ENCODE results near the gene CENPP.

CENPP gene

DNA sequence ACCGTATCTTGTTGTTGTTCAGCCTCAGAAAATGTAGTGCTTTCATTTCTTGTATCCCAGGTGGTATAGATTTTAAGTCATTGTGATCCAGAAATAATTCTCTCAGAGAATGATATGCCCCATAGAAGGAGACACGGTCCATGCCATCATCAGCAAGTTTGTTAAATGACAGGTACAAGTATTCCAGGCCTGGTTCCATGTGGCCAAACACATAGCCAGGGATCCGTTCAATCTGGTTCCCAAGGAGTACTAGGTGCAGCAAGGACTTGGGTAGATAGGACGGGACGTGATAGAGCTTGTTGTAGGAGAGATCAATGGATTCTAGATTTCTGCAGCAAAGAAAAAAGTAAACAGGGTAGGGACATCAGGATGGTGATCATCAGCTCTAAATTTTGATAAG lies 175.0 kb downstream of the CENPP start:
- H3K27ac ChIP-seq: no peak overlapping the region
- H3K27me3 ChIP-seq: no peaks in the 10 kb centered on the region
- no peaks in the 10 kb centered on the region for H3K4me1 ChIP-seq (ENCODE audit: control insufficient read depth in 1 of 2, insufficient read depth in 1 of 2, low read depth in 1 of 2, low read length in 1 of 2)
- H3K36me3 ChIP-seq: no peaks in the 10 kb centered on the region
- TF ChIP-seq, protein P1, sequence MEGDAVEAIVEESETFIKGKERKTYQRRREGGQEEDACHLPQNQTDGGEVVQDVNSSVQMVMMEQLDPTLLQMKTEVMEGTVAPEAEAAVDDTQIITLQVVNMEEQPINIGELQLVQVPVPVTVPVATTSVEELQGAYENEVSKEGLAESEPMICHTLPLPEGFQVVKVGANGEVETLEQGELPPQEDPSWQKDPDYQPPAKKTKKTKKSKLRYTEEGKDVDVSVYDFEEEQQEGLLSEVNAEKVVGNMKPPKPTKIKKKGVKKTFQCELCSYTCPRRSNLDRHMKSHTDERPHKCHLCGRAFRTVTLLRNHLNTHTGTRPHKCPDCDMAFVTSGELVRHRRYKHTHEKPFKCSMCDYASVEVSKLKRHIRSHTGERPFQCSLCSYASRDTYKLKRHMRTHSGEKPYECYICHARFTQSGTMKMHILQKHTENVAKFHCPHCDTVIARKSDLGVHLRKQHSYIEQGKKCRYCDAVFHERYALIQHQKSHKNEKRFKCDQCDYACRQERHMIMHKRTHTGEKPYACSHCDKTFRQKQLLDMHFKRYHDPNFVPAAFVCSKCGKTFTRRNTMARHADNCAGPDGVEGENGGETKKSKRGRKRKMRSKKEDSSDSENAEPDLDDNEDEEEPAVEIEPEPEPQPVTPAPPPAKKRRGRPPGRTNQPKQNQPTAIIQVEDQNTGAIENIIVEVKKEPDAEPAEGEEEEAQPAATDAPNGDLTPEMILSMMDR (IDR thresholded peaks at IDR 0.05): no peak
- no peak overlapping the region for H3K4me3 ChIP-seq (ENCODE audit: low read depth in 1 of 2, low read length in 1 of 2)
- H3K9me3 ChIP-seq: no peaks in the 10 kb centered on the region

DNA sequence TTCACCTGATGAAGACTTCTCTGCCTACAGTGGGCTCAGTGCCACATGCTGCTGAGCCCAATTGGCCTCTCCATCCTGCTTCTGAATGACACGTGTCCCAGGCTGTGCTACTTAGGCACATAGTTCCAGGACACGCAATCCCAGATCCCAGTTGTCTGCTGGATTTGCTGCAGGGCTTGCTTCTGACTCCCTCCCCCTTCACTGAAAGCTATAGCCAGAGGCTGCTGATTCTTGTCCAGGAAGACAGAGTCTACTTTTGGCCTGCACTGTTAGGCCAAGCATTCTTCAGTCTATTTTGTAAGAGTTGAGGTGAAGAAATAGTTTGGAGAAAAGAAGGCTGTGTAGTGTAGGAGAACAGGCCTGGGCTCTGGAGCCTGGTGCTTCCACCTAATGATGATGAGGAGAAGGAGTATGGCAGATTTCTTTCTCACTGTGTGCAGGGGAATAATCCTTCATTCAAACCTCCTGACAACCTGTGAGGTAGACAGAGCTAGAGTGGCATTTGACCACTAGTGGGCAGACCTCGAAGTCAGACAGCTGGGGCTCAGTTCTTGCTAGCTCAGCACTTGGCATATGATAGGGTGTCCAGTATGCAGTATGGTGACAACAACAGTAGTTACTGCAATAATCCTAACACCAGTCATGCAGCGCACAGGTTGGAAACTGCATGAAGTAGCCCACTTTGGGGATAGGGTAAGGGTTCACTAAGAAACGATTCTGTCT lies 176.1 kb downstream of the CENPP start:
- Histone ChIP-seq H3K4me1 (ENCODE audit: control insufficient read depth in 1 of 2, insufficient read depth in 1 of 2, low read depth in 1 of 2, low read length in 1 of 2) (peaks cover under 1% of the 10 kb centered on the region in 2 experiments), H3K36me3 (no peaks in the 10 kb centered on the region), H3K4me3 (ENCODE audit: low read depth in 1 of 2, low read length in 1 of 2) (no peak overlapping the region), H3K27me3 (no peaks in the 10 kb centered on the region), H3K27ac (no peak overlapping the region), H3K9me3 (no peaks in the 10 kb centered on the region)
- TF ChIP-seq, protein P1 (IDR thresholded peaks at IDR 0.05): no peak

DNA sequence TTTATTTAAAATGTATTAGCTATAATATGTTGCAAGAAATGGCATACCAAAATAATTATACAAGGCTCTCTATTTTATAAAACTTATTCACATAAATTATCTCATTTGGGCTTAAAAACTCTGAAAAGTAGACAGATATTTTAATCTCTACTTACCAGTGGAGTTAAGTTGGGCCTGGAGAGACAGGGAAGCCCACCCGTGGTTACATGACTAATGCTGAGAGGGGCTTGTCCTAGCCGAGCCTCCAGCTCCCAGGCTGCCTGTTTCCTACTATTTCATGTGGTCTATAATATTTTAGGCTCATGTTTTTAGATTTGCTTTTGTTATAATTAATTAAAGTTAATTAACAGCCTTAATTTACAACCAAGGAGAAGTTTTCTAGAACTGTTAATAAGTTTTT lies 177.4 kb downstream of the CENPP start:
- TF ChIP-seq, protein P1 (IDR thresholded peaks at IDR 0.05): no peak

DNA sequence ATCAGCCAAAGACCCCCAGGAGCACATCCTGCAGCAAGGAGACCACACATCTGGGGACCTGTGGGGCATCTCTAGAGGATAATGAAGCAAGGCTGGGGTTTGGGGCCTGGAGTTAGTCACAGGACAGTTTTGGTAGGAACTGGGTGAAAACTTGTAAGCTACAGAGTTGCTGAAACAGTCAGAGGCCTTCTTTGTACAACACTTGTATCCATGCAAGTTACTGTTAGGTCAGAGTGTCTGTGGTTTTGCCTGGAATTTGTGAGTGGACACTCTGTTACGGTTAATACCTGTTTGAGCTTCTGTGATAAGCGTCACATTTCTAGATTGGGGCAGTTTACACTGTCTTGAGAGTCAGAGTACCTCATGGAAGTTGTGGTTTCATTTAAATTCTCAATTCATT lies 179.1 kb downstream of the CENPP start:
- Histone ChIP-seq H3K36me3 (no peaks in the 10 kb centered on the region), H3K9me3 (no peaks in the 10 kb centered on the region), H3K4me1 (ENCODE audit: control insufficient read depth in 1 of 2, insufficient read depth in 1 of 2, low read depth in 1 of 2, low read length in 1 of 2) (peaks cover 8 to 9% of the 10 kb centered on the region in 2 experiments), H3K4me3 (ENCODE audit: low read depth in 1 of 2, low read length in 1 of 2) (no peak overlapping the region), H3K27ac (no peak overlapping the region), H3K27me3 (no peaks in the 10 kb centered on the region)
- TF ChIP-seq, protein P1 (IDR thresholded peaks at IDR 0.05): no peak

More for the DNA sequence above, 177.4 kb downstream of the CENPP start:
- no peaks in the 10 kb centered on the region for H3K9me3 ChIP-seq
- H3K4me3 ChIP-seq (ENCODE audit: low read depth in 1 of 2, low read length in 1 of 2): no peak overlapping the region
- H3K4me1 ChIP-seq (ENCODE audit: control insufficient read depth in 1 of 2, insufficient read depth in 1 of 2, low read depth in 1 of 2, low read length in 1 of 2): peaks cover 8 to 9% of the 10 kb centered on the region in 2 experiments
- no peaks in the 10 kb centered on the region for H3K36me3 ChIP-seq
- H3K27ac ChIP-seq: no peak overlapping the region
- H3K27me3 ChIP-seq: no peaks in the 10 kb centered on the region

DNA sequence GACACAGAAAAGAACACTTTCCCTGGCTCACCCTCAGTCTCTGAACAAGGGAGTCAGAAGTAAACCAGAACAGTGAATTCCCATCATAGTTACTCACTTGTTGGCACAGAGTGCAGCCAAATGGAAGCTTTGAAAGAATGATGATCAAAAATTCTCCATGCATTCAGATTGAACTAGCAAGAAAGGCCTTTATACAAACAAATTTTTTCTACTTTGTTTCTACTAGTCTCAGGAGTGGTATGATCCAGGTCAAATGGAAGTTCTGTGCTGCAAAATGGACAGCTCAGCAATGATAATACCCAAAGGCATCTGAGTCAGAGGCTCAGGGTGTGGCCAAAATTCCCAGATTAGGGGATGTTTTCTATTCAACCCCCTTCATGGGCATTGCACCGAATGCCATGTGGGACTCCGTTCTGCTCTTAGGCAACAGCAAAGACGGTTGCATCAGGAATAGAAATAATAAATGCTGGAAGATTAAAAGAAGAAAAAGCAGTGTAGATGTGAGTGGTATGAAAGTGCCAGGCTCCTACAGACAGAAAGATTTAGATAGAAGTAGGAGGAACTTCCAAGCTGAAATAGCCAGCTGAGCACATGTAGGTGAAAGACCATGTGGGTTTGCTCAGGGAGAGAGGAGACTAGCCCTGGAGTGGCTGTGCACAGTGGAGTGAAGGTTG lies 180.6 kb downstream of the CENPP start:
- H3K27me3 ChIP-seq: no peaks in the 10 kb centered on the region
- no peaks in the 10 kb centered on the region for H3K9me3 ChIP-seq
- peaks cover 8 to 9% of the 10 kb centered on the region in 2 experiments for H3K4me1 ChIP-seq (ENCODE audit: control insufficient read depth in 1 of 2, insufficient read depth in 1 of 2, low read depth in 1 of 2, low read length in 1 of 2)
- TF ChIP-seq, protein P1 (IDR thresholded peaks at IDR 0.05): no peak
- H3K36me3 ChIP-seq: no peaks in the 10 kb centered on the region
- no peak overlapping the region for H3K27ac ChIP-seq
- H3K4me3 ChIP-seq (ENCODE audit: low read depth in 1 of 2, low read length in 1 of 2): no peak overlapping the region
